Measurements from ENCODE around the gene GNE. TPM values are rescaled to one million over a fixed set of nuclear protein-coding genes. Genes with fewer than 3 reads are reported as not detected.
"Not testable (repeated sequence)": the region's sequence is repeated elsewhere in the genome, so short reads cannot be mapped to it uniquely, and the experiment has no call there.

Gene GNE
- 10 to 100 TPM in 2 of 3 donors, 1 to 10 TPM in 1; 4.8 to 15.7 (median 12.9) TPM for polyA plus RNA-seq

- WGBS, 3 donors = 2% methylated on average over 55 to 73 of the region's 73 CpGs
- peak within 1 kb of the TSS; percentile 80 for H3K27ac ChIP-seq (ENCODE audit: low read depth, low read length)
Observed at GRCh38 chr9:36258208-36258995, at the start of gene GNE. Gene GNE (minus strand): TSS chr9:36258448. CDS start chr9:36249355, 9,093 bp downstream.

GRCh38 chr9:36306471-36307306, 48.4 kb upstream of the GNE start:
- H3K27ac ChIP-seq (ENCODE audit: low read depth, low read length) = no peak overlapping the region
- WGBS, 3 donors = 39 to 61% (median 54%) methylated on average over 8 of the region's 8 CpGs

GRCh38 chr9:36304366-36304765, 46.1 kb upstream of the GNE start:
- not testable (repeated sequence) for H3K27ac ChIP-seq (ENCODE audit: low read depth, low read length)
- 16 to 83% (median 55%) methylated on average over 1 to 2 of the region's 2 CpGs for WGBS, 3 donors

GRCh38 chr9:36301227-36301626, 43.0 kb upstream of the GNE start:
- 76 to 94% (median 79%) methylated on average over 5 of the region's 5 CpGs for WGBS, 3 donors
- no peak overlapping the region for H3K27ac ChIP-seq (ENCODE audit: low read depth, low read length)

- 69 to 78% (median 70%) methylated on average over 3 of the region's 3 CpGs for WGBS, 3 donors
- H3K27ac ChIP-seq (ENCODE audit: low read depth, low read length) = no peak overlapping the region
Observed at GRCh38 chr9:36298566-36298965, 40.3 kb upstream of the GNE start.

GRCh38 chr9:36297798-36298197, 39.5 kb upstream of the GNE start:
- 70 to 100% (median 91%) methylated on average over 2 of the region's 2 CpGs for WGBS, 3 donors
- no peak overlapping the region for H3K27ac ChIP-seq (ENCODE audit: low read depth, low read length)

GRCh38 chr9:36294996-36295395, 36.7 kb upstream of the GNE start:
- WGBS, 3 donors = 89 to 98% (median 93%) methylated on average over 3 of the region's 3 CpGs
- H3K27ac ChIP-seq (ENCODE audit: low read depth, low read length) = not testable (repeated sequence)

- WGBS, 3 donors = 85 to 88% (median 85%) methylated on average over 5 of the region's 5 CpGs
- H3K27ac ChIP-seq (ENCODE audit: low read depth, low read length) = no peak overlapping the region
Observed at GRCh38 chr9:36293918-36294317, 35.7 kb upstream of the GNE start.

- WGBS, 3 donors = 87 to 92% (median 88%) methylated on average over 7 of the region's 7 CpGs
- no peak overlapping the region for H3K27ac ChIP-seq (ENCODE audit: low read depth, low read length)
Observed at GRCh38 chr9:36293171-36293570, 34.9 kb upstream of the GNE start.

- H3K27ac ChIP-seq (ENCODE audit: low read depth, low read length) = no peak overlapping the region
- WGBS, 3 donors = 86 to 89% (median 88%) methylated on average over 12 of the region's 12 CpGs
Observed at GRCh38 chr9:36292641-36293040, 34.4 kb upstream of the GNE start.

- H3K27ac ChIP-seq (ENCODE audit: low read depth, low read length) = no peak overlapping the region
- WGBS, 3 donors = 88 to 96% (median 94%) methylated on average over 3 of the region's 3 CpGs
Observed at GRCh38 chr9:36290996-36291395, 32.7 kb upstream of the GNE start.

GRCh38 chr9:36289836-36290435, 31.7 kb upstream of the GNE start:
- no peak overlapping the region for H3K27ac ChIP-seq (ENCODE audit: low read depth, low read length)
- WGBS, 3 donors = 91 to 95% (median 94%) methylated on average over 3 of the region's 3 CpGs

GRCh38 chr9:36288070-36288469, 29.8 kb upstream of the GNE start:
- WGBS, 3 donors = 94 to 98% (median 94%) methylated on average over 3 of the region's 3 CpGs
- no peak overlapping the region for H3K27ac ChIP-seq (ENCODE audit: low read depth, low read length)

- 64 to 71% (median 67%) methylated on average over 6 of the region's 6 CpGs for WGBS, 3 donors
- H3K27ac ChIP-seq (ENCODE audit: low read depth, low read length) = no peak overlapping the region
Observed at GRCh38 chr9:36286388-36286787, 28.1 kb upstream of the GNE start.

- WGBS, 3 donors = 89 to 93% (median 92%) methylated on average over 4 of the region's 4 CpGs
- no peak overlapping the region for H3K27ac ChIP-seq (ENCODE audit: low read depth, low read length)
Observed at GRCh38 chr9:36284226-36284625, 26.0 kb upstream of the GNE start.

GRCh38 chr9:36282275-36282674, 24.0 kb upstream of the GNE start:
- no peak overlapping the region for H3K27ac ChIP-seq (ENCODE audit: low read depth, low read length)
- 73 to 89% (median 88%) methylated on average over 7 of the region's 7 CpGs for WGBS, 3 donors

- H3K27ac ChIP-seq (ENCODE audit: low read depth, low read length) = no peak overlapping the region
- WGBS, 3 donors = 83 to 89% (median 87%) methylated on average over 4 of the region's 4 CpGs
Observed at GRCh38 chr9:36280989-36281388, 22.7 kb upstream of the GNE start.

- no peak overlapping the region for H3K27ac ChIP-seq (ENCODE audit: low read depth, low read length)
- WGBS, 3 donors = 95 to 98% (median 98%) methylated on average over 2 of the region's 2 CpGs
Observed at GRCh38 chr9:36278243-36278642, 20.0 kb upstream of the GNE start.

GRCh38 chr9:36276781-36277181, 18.5 kb upstream of the GNE start:
- H3K27ac ChIP-seq (ENCODE audit: low read depth, low read length) = no peak overlapping the region
- WGBS, 3 donors = 16 to 28% (median 24%) methylated on average over 7 of the region's 7 CpGs

All from adipose tissue (tissue), 3 donors.